ENCODE measurements around the gene AK2.

AK2 gene

DNA sequence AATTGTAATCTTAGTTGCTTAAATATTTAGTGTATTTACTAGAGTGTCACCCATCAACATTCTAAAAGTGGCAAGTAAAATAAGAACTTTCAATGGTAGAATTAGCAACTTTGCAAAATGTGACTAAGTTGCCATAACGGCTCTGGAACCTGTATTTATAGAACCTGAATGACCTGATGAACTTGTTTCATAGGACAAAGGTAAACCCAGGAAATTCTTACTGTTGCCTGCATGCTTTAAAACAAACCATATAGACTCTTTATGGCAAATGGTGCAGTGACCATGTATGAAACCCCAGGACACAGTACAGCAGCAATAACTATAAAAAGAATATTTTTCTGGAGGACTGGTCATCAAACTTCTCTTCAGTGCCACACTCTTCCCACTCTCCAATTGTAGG, 22.9 kb downstream of the AK2 start:
- TF ChIP-seq, protein P1, sequence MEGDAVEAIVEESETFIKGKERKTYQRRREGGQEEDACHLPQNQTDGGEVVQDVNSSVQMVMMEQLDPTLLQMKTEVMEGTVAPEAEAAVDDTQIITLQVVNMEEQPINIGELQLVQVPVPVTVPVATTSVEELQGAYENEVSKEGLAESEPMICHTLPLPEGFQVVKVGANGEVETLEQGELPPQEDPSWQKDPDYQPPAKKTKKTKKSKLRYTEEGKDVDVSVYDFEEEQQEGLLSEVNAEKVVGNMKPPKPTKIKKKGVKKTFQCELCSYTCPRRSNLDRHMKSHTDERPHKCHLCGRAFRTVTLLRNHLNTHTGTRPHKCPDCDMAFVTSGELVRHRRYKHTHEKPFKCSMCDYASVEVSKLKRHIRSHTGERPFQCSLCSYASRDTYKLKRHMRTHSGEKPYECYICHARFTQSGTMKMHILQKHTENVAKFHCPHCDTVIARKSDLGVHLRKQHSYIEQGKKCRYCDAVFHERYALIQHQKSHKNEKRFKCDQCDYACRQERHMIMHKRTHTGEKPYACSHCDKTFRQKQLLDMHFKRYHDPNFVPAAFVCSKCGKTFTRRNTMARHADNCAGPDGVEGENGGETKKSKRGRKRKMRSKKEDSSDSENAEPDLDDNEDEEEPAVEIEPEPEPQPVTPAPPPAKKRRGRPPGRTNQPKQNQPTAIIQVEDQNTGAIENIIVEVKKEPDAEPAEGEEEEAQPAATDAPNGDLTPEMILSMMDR (IDR thresholded peaks at IDR 0.05; ENCODE audit: control insufficient read depth, insufficient read depth, low read depth, low read length, missing control alignments), result no peak
- no peak overlapping the region for H3K4me3 ChIP-seq (ENCODE audit: control insufficient read depth, low read depth, low read length)
- DNase-seq (ENCODE audit: low read depth), result no peak

DNA sequence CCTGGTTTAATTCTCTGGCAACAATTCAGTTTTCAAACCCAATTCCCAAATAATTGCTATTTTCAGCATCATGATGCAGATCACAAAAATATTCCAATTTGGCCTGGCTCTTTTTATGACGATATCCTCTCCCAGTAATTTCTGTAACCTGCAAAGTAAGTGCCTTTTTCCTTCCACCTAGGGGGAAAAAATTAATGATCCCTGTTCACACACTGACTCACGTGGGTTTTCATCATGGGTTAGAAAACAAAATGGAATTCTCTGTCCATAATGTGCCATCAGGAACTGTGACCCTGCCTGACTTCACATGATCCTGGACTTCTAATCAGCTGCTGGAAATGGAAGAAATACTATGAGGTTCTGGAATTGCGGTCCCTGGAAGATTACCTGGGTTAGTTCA, 24.5 kb downstream of the AK2 start:
- H3K4me3 ChIP-seq (ENCODE audit: control insufficient read depth, low read depth, low read length), result no peak overlapping the region
- no peak for DNase-seq (ENCODE audit: low read depth)
- TF ChIP-seq, protein P1 (IDR thresholded peaks at IDR 0.05; ENCODE audit: control insufficient read depth, insufficient read depth, low read depth, low read length, missing control alignments), result no peak

DNA sequence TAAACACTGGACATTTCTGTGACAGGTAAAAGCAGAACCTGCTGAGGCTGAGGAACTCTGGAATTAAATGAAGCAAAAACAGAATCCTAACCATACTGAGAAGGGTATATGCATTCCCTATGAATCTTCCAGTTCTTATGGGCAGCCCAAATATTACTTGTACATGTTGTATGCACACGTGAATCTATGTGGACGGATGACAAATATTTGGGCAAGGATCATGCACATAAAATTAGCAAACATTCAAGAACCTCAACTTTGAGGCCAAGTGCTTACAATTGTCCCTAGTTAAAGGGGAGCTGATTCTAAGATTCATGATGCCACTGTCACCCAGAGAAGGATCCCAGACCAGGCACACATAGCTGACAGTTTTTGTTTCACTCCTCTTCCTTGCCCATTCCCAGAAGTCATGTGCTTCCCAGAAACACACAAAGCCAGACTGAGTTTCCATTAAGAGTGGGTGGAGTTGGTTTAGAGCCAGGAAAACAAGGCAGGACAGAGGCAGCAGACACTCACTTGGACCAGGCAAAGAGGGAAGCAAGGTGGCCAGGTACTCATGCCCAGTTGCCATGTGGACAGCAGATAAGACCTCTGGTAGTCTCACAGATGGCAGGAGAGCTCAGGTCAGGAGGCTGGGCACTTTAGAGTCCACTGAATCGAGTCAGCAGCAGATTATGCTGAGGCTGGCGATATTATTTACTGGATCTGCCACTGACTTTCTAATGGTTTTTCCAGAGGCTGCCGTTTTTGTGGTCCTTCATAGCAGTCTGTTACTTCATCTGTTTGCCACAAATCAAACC, 25.6 kb downstream of the AK2 start:
- no peak overlapping the region for H3K4me3 ChIP-seq (ENCODE audit: control insufficient read depth, low read depth, low read length)
- TF ChIP-seq, protein P1 (IDR thresholded peaks at IDR 0.05; ENCODE audit: control insufficient read depth, insufficient read depth, low read depth, low read length, missing control alignments), result no peak
- DNase-seq (ENCODE audit: low read depth), result peak; percentile 23

DNA sequence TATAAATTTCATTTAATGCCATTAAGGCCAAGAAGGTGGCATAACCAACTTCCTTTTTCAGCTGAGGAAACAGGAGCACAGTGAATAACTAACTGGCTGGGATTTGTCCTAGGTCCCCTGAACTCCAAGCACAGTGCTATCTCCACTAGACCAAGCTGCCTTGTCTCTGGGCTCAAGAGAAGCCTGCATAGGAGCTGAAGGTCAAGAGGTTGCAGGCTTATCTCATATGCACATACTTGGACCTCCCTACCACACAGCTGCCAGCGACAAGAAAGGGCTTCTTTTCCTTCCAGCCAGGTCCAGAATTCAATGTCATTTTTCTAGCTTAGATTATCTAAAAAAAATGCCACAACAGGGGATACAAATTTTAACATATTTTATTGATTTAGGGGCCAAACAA, 27.1 kb downstream of the AK2 start:
- DNase-seq (ENCODE audit: low read depth), result no peak
- TF ChIP-seq, protein P1 (IDR thresholded peaks at IDR 0.05; ENCODE audit: control insufficient read depth, insufficient read depth, low read depth, low read length, missing control alignments), result no peak
- no peak overlapping the region for H3K4me3 ChIP-seq (ENCODE audit: control insufficient read depth, low read depth, low read length)

DNA sequence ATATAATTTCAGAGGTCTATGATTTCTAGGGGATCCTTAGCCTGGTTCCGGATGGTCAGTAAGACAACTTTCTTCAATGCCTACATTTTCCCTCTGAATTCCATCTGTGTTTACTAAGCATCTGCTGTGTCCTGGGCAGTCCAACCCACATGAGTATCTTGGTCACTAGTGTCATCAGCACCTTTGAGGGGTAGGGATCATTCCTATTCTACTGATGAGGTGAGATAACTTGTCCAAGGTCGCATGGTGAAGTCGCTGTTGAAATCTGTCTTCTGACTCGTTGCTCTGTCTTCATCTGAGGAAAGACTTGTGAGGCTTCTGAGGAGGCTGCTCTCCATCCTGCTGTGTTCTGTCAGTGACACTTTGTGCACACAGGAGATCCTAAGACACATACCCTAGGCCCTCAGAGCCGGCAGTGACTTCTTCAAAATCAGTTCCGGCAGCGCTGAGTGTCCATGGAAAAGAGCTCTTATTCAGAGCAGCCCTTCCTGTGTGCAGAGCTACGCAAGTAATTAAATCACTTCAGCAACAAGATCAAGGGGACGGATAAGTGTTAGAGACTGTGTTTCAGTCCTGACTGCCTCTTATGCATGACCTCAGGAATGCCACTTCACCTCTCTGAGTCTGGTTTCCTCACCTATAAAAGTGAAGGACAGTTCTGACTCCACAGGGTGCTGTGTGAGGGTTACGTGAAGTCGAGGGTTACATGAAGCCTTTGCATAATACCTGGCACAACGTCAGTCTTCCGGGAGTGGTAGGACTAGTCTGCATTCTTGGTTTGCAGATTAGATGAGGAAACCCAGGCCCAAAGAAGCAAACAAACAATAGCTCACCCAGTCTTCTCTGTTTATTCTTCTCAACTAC, 28.4 kb downstream of the AK2 start:
- no peak overlapping the region for H3K4me3 ChIP-seq (ENCODE audit: control insufficient read depth, low read depth, low read length)
- TF ChIP-seq, protein P1 (IDR thresholded peaks at IDR 0.05; ENCODE audit: control insufficient read depth, insufficient read depth, low read depth, low read length, missing control alignments), result no peak
- DNase-seq (ENCODE audit: low read depth), result no peak

DNA sequence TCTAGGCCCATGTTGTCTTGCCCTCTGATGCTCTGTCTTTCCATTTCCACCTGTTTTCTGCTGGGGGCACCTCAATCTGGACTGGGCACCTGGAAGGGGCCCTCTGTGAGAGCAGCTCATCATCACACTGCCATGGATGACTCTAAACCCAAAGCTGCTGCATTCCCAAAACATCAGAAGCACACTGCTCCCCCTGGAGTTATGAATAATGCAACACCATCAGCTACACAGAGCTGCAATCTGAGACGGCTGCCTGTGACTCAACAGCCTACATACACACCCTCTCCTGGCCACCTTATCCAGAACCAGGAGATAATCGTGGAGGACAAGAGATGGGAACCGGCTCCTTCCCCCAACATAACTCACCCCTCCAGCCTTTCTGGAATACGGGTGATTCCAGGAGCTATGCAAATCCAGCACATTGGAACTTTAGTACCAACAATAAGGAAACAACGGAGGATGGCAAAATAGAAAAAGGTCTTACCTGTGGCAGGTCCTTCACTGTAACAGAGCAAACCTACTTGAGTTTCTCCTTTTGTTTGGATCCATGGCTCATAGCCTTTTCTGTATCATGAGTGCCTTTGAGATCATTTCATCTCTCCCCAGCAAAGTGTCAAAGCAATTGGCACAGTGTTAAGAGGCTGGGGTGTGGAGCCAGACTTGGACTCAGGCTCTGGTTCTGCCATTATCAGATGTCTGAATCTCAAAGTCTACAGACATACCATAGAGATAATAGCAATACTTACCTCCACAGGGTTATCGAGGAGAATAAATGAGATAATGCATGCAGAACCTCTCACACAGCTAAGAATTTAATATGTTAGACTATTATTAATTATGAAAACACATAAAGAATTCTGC, 29.3 kb downstream of the AK2 start:
- TF ChIP-seq, protein P1 (IDR thresholded peaks at IDR 0.05; ENCODE audit: control insufficient read depth, insufficient read depth, low read depth, low read length, missing control alignments), result peak; percentile 73
- no peak overlapping the region for H3K4me3 ChIP-seq (ENCODE audit: control insufficient read depth, low read depth, low read length)
- DNase-seq (ENCODE audit: low read depth), result peak; percentile 79
